CD4-positive, alpha-beta T cell treated with Interleukin-6 for 4 hours (primary cell): ENCODE measurements around the gene BCL2A1.
"Not testable (repeated sequence)": the region's sequence is repeated elsewhere in the genome, so short reads cannot be mapped to it uniquely, and the experiment has no call there.

Experiments
- DNase-seq: peaks from one replicate; pipeline ENCODE4 v3.0.0-alpha.2; 2020; ENCODE audit warnings: mixed read lengths

BCL2A1 gene

GRCh38 chr15:79919749-79920511 is 51.1 kb downstream of the BCL2A1 start:
- DNase-seq: no peak

- DNase-seq: no peak
These were observed 51.8 kb downstream of the BCL2A1 start for GRCh38 chr15:79919090-79919748.

- no peak for DNase-seq
These were observed 52.7 kb downstream of the BCL2A1 start for GRCh38 chr15:79918278-79918677.

GRCh38 chr15:79916502-79917132 is 54.4 kb downstream of the BCL2A1 start:
- no peak for DNase-seq

GRCh38 chr15:79915776-79916501 is 55.1 kb downstream of the BCL2A1 start:
- not testable (repeated sequence) for DNase-seq

GRCh38 chr15:79914728-79915127 is 56.3 kb downstream of the BCL2A1 start:
- DNase-seq: no peak
